ENCODE measurements around the gene STK40. TPM values are rescaled to one million over a fixed set of nuclear protein-coding genes. Genes with fewer than 3 reads are reported as not detected.

STK40 gene
- total and polyA plus RNA-seq, 9 of the 15 experiments (the other 6 are each of a cell fraction or from before 2014, with no cell fraction given) = 0.69 to 94.3 (median 39.1) TPM

DNA sequence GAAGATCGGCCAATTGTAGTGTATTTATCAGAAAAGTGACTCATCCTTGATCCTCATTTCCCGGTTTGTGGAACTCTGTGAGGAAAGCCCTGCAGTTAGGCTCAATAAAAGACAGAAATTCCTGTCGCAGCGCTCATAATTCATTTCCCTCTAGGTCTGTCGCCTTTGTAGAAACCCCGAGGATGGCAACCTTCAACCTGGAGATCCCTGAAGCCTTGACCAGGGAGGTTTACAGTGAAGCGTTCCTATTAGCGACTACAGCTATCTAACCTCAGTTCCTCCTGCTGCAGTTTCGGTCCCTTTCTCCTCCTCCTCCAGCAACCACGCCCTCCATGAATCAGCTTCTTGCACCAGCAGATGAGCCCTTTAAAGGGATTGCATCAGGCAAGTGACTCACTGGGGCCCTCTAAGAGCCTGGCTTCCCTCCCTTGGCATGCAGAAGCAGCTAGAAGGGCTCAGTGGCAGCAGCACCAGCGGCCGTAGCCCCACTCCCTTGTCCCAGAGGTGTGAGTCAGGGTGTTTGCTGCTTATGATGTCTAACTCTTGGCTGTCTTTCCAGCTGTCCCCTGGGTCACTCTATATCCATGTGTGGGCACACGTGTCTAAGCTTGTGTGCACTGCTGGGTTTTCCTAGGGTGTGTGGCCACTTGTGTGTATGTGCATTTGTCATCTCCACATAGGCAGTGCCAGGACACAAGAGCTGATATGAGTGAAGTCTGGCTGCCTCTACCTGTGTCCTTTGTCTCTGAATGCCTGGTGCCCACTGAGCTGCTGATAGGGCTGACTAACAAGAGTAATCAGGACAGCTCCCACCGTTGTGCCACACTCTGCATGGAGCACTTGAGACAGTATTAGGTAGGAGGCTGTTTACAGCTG, 779 bp upstream of the STK40 start (continued):
- TF ChIP-seq, protein P1, sequence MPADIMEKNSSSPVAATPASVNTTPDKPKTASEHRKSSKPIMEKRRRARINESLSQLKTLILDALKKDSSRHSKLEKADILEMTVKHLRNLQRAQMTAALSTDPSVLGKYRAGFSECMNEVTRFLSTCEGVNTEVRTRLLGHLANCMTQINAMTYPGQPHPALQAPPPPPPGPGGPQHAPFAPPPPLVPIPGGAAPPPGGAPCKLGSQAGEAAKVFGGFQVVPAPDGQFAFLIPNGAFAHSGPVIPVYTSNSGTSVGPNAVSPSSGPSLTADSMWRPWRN (IDR thresholded peaks at IDR 0.05; ENCODE audit: low read depth) = 0 out of 2 replicates have a peak, but pooled peaks have one; percentile 35
- TF ChIP-seq RFX5 (IDR thresholded peaks at IDR 0.05; ENCODE audit: low read depth, low read length) (no peak), RBM15 (IDR thresholded peaks at IDR 0.05; ENCODE audit: insufficient read depth, low read length) (no peak), GATAD2B (IDR thresholded peaks at IDR 0.05; ENCODE audit: borderline replicate concordance) (peak; percentile 17; the same call in 1 of the 2 replicates), PCBP1 (IDR thresholded peaks at IDR 0.05; ENCODE audit: low read depth, low read length, poor library complexity, severe bottlenecking) (no peak), MYC (IDR thresholded peaks at IDR 0.05; ENCODE audit: low read depth, low read length) (peak; percentile 98), MYC (CRISPR knock-in tag; IDR thresholded peaks at IDR 0.05; ENCODE audit: borderline replicate concordance, low read depth) (peak; percentile 89), ZKSCAN1 (IDR thresholded peaks at IDR 0.05; ENCODE audit: low read depth, low read length) (no peak), CBX3 (IDR thresholded peaks at IDR 0.05; ENCODE audit: borderline replicate concordance in 1 of 2, low read length in 2 of 2) (peak in 1 of 2 experiments; percentile 75; a peak in 1 of 3 replicates), PHF20 (IDR thresholded peaks at IDR 0.05; ENCODE audit: partially characterized antibody) (peak; percentile 38), LEF1 (IDR thresholded peaks at IDR 0.05) (peak; percentile 86), ZNF668 (CRISPR knock-in tag; IDR thresholded peaks at IDR 0.05) (peak; percentile 94), TARDBP (IDR thresholded peaks at IDR 0.05) (peak; percentile 81), ZNF354B (CRISPR knock-in tag; IDR thresholded peaks at IDR 0.05) (peak; percentile 67; the same call in 1 of the 2 replicates)
- TF ChIP-seq, protein P2, sequence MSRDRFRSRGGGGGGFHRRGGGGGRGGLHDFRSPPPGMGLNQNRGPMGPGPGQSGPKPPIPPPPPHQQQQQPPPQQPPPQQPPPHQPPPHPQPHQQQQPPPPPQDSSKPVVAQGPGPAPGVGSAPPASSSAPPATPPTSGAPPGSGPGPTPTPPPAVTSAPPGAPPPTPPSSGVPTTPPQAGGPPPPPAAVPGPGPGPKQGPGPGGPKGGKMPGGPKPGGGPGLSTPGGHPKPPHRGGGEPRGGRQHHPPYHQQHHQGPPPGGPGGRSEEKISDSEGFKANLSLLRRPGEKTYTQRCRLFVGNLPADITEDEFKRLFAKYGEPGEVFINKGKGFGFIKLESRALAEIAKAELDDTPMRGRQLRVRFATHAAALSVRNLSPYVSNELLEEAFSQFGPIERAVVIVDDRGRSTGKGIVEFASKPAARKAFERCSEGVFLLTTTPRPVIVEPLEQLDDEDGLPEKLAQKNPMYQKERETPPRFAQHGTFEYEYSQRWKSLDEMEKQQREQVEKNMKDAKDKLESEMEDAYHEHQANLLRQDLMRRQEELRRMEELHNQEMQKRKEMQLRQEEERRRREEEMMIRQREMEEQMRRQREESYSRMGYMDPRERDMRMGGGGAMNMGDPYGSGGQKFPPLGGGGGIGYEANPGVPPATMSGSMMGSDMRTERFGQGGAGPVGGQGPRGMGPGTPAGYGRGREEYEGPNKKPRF (IDR thresholded peaks at IDR 0.05; ENCODE audit: low read depth, low read length) = no peak
- TF ChIP-seq, protein P3, sequence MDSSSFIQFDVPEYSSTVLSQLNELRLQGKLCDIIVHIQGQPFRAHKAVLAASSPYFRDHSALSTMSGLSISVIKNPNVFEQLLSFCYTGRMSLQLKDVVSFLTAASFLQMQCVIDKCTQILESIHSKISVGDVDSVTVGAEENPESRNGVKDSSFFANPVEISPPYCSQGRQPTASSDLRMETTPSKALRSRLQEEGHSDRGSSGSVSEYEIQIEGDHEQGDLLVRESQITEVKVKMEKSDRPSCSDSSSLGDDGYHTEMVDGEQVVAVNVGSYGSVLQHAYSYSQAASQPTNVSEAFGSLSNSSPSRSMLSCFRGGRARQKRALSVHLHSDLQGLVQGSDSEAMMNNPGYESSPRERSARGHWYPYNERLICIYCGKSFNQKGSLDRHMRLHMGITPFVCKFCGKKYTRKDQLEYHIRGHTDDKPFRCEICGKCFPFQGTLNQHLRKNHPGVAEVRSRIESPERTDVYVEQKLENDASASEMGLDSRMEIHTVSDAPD (CRISPR knock-in tag; IDR thresholded peaks at IDR 0.05) = peak; percentile 71; the same call in 1 of the 2 replicates
- TF ChIP-seq, protein P4, sequence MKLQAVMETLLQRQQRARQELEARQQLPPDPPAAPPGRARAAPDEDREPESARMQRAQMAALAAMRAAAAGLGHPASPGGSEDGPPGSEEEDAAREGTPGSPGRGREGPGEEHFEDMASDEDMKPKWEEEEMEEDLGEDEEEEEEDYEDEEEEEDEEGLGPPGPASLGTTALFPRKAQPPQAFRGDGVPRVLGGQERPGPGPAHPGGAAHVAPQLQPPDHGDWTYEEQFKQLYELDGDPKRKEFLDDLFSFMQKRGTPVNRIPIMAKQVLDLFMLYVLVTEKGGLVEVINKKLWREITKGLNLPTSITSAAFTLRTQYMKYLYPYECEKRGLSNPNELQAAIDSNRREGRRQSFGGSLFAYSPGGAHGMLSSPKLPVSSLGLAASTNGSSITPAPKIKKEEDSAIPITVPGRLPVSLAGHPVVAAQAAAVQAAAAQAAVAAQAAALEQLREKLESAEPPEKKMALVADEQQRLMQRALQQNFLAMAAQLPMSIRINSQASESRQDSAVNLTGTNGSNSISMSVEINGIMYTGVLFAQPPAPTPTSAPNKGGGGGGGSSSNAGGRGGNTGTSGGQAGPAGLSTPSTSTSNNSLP (IDR thresholded peaks at IDR 0.05; ENCODE audit: borderline replicate concordance, low read depth, low read length) = no peak; the same call in 1 of the 2 replicates
- TF ChIP-seq, protein P5, sequence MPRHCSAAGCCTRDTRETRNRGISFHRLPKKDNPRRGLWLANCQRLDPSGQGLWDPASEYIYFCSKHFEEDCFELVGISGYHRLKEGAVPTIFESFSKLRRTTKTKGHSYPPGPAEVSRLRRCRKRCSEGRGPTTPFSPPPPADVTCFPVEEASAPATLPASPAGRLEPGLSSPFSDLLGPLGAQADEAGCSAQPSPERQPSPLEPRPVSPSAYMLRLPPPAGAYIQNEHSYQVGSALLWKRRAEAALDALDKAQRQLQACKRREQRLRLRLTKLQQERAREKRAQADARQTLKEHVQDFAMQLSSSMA (CRISPR knock-in tag; IDR thresholded peaks at IDR 0.05) = peak; percentile 40
- TF ChIP-seq, protein P6, sequence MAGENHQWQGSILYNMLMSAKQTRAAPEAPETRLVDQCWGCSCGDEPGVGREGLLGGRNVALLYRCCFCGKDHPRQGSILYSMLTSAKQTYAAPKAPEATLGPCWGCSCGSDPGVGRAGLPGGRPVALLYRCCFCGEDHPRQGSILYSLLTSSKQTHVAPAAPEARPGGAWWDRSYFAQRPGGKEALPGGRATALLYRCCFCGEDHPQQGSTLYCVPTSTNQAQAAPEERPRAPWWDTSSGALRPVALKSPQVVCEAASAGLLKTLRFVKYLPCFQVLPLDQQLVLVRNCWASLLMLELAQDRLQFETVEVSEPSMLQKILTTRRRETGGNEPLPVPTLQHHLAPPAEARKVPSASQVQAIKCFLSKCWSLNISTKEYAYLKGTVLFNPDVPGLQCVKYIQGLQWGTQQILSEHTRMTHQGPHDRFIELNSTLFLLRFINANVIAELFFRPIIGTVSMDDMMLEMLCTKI (IDR thresholded peaks at IDR 0.05; ENCODE audit: partially characterized antibody) = no peak
